GM18526 (cell line): ENCODE results near the gene BMAL1.

Source experiments
- POLR2A ChIP-seq: IDR thresholded peaks from 3 replicates; pipeline ENCODE4 v1.6.1; 2011; ENCODE audit not compliant: insufficient read length; ENCODE audit errors: extremely low read depth

Gene BMAL1

DNA sequence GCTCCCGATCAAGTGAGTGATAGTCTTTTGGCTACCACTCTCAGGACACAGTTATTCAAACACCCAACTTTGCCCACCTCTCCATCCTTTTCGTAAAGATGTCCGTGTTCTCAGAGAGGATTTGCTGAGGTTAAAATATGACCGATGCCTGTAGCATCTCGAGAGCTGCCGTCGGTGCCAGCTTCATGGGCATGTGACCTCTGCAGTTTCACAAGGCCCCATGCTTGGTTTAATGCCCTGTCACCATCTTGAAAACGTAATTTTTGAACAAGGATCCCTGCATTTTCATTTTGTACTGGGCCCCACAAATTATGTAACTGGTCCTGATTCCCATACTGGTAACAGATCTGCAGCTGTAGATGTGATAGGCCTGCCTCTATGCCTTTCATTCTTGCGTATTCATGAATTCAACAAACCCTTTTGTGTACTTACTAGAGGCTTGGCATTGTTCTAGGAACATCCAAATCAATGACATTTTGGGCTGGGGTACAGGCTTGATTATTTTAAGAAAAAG is 85.1 kb downstream of the BMAL1 start:
- no peak for TF ChIP-seq POLR2A

DNA sequence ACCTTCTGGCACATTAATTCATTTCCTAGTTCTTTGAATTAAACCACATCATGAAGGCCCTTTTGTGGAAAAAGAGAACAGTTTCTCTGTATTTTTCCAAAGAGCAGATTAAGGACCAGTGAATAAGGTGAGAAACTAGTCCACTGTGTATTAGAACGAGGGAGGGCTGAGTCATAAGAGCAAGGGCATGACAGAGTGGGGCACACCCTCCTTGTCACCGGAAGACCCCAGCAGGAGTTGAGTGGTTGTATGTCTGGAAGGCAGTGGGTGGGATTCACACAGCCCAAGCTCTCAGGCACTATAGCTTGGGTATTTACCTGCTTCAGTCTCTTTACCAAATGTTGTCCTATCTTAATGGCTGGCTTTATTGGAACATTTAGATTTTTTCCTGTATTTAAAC is 86.8 kb downstream of the BMAL1 start:
- no peak for TF ChIP-seq POLR2A

DNA sequence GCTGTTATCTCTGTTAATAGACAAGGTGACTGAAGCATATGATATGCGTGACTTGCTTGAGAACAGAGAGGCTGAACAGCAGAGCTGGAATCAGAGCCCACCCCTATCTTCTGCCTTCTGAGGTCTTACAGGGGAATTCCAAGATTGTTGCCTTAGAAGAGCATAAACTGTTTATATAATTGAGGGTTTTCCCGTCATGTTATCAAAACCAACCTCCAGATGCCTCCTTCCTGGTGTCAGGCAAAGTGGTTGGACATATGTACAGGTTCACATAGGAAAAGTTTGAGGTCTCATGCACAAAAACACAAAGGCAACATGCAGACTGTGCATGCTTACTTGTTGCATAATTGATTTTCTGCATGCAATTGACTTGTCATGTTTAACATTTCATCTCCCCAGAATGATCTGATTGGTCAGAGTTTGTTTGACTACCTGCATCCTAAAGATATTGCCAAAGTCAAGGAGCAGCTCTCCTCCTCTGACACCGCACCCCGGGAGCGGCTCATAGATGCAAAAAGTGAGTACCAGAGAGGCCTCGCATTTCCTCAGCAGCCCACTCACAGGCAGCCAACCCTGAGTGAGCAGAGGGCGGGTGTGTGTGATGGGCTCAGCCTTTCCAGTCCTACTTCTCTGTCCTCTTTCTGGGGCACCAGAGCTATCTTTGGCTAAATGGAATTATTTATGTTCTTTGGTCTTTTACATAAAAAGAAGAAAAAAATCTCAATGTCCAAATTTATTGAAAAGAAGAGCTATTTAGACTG is 88.9 kb downstream of the BMAL1 start:
- TF ChIP-seq POLR2A: no peak

DNA sequence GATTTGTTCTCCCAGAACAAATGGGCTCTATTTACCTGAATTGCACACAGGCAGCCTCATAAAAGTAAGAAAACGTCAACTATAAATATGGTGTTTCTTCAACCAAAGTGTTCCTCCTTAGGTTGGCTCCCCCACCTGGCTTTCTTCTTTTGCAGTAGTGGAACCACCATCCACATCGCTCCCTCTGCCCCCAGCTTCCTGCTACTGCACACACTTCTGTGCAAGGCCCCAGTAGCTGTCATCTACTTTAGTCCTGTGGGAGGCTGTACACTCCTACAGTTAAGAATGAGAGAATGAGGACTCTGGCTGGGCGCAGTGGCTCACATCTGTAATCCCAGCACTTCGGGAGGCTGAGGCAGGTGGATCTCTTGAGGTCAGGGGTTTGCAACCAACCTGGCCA is 89.5 kb downstream of the BMAL1 start:
- no peak for TF ChIP-seq POLR2A

DNA sequence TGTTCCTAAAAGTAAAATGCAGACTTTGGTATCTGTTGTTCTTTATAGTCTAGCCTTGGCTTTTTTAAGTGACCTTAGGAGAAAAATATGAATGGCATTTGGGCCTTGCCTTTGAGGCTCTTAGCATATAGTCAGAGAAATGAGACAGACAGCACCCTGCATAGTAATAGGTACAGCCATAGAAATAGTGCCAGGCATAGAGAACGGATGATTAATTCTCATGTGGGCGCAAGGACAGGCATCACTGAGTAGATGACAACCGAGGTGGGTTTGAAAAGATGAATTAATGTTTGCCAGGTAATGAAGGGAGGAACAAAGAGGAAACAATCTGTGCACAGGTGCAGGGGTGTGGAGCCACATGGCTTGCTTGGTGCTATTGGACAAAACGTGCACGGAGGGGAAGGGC is 90.5 kb downstream of the BMAL1 start:
- no peak for TF ChIP-seq POLR2A

DNA sequence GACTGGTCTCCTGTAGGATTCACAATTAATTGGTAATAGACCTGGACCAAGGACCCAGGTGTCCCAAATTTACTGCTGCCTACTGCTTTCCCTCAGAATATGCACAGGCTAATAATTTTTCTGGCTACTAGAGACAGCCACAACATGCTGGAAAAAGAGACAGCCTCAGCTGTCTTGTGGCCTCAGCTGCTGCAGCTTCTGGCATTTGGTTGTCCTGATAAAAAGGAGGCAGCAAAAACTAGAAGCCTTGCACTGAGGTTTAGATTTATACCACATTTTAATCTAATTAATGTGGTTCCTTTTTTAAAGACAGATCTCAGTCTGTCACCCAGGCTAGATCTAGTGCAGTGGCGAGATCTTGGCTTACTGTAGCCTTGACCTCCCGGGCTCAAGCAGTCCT is 95.6 kb downstream of the BMAL1 start:
- TF ChIP-seq POLR2A: no peak

DNA sequence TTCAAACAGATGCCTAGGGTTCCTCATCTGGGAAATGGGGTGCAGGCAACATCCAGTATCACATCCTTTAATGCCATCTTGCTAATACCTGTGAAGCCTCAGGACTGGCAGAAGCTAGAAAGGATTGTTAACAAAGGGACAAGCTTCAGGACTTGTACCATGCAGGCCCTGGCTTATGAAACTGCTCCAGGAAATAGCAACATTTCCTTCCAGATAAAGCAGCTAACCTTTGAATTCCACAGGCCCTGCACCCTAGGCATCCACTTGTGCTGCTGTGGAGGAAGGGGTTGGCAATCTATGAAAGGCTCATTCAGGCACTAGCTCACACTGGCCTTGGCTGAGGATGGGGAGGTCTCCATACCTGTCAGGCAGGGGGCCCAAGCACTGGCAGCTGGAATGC is 98.2 kb downstream of the BMAL1 start:
- no peak for TF ChIP-seq POLR2A

DNA sequence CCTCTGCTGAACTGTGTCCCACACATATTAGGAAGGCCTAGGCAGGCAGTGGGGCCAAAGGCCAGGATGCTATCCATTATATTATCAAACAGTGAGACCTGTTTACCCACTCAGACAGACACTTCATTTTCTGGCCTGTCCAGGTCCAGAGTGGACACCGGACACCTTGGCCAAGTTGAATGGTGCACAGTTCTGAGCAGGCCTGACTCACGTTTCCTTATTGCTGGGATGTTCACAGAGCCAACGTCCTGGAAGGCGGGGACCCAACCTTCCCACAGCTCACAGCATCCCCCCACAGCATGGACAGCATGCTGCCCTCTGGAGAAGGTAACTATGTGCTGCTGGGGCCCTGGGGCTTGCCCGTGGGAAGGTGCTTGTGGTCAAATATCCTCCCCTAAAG is 98.8 kb downstream of the BMAL1 start:
- no peak for TF ChIP-seq POLR2A

DNA sequence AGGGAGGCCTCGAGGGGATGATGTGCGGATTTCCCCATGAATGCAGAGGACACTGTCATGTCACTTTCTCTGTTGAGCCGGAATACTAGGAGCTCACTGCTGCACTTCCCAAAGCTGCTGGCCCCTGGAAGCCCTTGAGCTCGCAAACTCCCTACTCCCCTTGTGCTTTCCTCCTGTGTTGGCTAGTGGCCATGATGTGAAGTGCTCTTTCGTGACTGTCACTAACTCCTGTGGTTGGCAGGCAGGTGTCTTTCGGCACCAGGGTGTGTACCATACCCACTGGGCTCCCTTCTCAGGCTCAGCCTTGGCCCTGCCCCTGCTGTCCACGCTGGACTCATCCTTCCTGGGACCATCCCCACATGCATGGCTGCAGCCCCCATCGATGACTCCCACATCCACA is 99.2 kb downstream of the BMAL1 start:
- TF ChIP-seq POLR2A: no peak

DNA sequence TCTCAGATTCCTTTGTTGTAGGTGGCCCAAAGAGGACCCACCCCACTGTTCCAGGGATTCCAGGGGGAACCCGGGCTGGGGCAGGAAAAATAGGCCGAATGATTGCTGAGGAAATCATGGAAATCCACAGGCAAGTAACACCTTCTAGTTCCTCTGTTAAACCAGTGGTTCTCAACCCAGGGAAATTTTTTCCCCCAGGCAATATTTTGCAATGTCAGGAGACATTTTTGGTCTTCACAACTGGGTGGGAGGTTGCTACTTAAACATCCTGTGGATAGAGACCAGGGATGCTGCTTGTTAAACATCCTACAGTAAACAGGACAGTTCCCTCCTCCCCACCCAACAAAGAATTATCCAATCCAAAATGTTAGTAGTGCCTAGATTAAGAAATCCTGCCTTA is 100.7 kb downstream of the BMAL1 start:
- no peak for TF ChIP-seq POLR2A

DNA sequence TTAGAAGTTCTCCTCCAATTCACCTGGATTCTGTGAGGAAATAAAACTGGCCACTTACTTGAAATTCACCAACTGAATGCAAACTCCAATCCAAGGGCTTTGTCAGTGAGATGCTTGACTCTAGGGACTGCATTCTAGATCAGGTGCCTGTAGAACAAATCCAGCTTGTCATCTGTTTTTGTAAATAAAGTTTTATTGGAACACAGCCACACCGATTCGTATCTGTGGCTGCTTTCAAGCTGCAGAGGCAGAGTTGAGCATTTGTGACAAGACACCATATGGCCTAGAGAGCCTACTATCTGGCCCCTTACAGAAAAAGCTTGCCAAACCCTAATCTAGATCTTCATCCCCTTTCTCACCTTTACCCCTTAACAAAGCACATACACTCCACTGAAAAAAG is 103.1 kb downstream of the BMAL1 start:
- TF ChIP-seq POLR2A: no peak

DNA sequence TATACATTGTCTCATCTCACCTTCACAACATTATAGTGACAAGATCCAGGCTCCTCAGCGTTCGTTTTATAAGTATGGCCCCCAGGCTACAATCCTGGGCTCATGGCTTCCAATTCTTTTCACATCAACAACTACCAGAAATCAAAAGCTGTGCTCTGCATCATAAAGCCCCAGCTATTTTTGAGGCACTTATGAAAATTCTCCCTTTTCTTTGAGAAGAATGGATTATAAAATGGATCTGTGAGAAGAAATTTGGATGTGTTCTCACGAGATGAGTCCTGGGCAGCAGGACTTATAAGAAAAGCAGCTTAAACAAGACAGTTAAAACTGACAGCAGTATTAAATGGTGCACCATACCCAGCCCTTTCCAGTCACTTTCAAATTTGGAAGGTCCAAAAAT is 105.2 kb downstream of the BMAL1 start:
- no peak for TF ChIP-seq POLR2A

DNA sequence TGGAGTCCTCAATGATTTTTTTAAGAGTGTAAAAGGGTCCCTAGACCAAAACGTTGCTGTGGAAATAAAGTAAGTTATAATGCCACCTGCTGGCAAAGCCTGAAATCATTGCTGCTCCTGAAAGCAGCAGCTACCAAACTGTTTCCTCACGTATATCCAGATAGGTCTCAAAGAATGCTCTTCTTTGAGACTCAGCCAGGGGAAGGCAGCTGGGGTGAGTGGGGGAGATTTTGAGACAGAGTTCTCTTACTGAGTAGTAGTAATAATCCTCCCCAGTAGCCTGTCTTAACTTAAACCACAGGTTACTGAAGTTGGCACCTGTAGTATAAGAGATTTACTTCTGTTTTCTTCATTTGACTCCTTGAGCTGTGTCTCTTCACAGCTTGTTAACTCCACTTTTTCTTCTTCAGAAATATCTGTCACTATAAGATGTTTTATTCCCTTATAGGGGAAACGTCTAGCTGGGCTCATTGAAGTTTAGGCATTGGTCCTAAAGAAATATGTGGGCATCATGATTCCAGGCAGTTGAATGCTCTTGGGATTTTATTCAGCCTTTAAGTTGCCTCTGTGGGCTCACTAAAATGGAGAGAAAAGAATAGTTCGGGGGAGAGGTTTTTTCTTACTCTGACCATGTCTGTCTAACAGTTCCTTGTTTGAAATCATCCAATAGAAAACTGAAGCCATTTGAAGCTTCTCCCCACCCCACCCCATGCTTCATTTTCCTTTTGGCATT is 107.5 kb downstream of the BMAL1 start:
- TF ChIP-seq POLR2A: no peak

DNA sequence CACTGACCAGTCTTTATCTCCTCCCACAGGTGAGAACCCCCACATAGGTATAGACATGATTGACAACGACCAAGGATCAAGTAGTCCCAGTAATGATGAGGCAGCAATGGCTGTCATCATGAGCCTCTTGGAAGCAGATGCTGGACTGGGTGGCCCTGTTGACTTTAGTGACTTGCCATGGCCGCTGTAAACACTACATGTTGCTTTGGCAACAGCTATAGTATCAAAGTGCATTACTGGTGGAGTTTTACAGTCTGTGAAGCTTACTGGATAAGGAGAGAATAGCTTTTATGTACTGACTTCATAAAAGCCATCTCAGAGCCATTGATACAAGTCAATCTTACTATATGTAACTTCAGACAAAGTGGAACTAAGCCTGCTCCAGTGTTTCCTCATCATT is 109.0 kb downstream of the BMAL1 start:
- TF ChIP-seq POLR2A: no peak

DNA sequence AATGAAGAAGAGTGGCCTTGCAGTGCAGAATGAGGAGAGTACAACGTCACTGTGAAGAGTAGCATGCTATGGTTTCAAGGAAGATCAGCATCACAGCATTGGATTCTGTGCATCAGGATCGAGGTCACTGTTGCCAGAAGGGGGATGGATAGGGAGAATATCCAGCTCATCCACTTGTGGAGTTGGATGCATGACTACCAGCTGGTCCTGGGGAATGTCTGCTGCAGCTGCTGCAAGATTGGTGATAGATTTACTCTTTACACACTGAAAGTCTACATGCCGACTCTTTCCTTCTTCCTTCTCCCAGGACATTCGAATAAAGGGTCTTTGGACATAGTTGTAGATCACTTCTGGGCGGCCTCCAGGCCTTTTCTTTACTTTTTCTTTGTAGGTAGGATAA is 111.2 kb downstream of the BMAL1 start:
- TF ChIP-seq POLR2A: no peak

DNA sequence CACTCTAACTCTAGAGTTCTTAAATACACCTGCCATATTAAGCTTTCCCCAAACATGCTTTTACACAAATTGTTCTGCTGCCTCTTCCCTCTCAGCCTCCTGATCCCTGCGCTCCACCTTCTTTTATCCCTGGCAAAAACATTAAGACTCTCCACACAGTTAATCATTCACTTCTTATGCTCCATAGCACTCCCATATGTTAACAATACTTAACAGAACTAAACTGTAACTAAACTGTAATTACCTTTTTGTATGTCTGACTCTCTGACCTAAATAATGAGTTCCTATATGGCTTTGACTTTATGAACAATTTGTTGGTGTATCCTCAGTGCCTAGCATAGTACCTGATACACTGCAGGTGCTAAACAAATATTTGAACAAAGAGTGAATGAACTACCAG is 113.6 kb downstream of the BMAL1 start:
- TF ChIP-seq POLR2A: no peak
